ENCODE data around the gene STMND1. TPM values are rescaled to one million over a fixed set of nuclear protein-coding genes. Genes with fewer than 3 reads are reported as not detected.

The STMND1 gene
- total and polyA plus RNA-seq, 2 of the 4 experiments (the other 2 are of a cell fraction): not detected

DNA sequence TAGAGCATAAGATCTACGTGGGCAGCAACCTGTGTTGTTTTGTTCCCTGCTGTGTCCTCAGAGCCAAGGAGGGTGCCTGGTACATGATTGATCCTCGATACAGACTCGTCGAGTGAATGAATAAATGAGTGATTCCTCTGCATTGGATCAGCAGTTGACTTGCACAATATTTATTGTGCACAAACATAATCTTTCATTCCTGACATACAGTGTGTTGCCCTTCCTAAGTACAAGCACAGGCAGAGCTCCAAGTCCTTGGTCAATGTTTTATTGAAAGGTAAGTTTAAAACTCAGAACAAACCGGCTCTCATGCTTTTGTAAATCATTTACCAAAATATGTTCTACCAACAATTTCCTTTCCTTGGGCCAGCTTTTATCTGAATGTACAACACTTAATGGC, 57.4 kb downstream of the STMND1 start:
- no peak for TF ChIP-seq BHLHE40 (IDR thresholded peaks at IDR 0.05; ENCODE audit: low read depth, low read length)
- TF ChIP-seq NFE2L2 (IDR thresholded peaks at IDR 0.05; ENCODE audit: low read depth, low read length): no peak
- TF ChIP-seq, protein P1, sequence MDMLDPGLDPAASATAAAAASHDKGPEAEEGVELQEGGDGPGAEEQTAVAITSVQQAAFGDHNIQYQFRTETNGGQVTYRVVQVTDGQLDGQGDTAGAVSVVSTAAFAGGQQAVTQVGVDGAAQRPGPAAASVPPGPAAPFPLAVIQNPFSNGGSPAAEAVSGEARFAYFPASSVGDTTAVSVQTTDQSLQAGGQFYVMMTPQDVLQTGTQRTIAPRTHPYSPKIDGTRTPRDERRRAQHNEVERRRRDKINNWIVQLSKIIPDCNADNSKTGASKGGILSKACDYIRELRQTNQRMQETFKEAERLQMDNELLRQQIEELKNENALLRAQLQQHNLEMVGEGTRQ (IDR thresholded peaks at IDR 0.05; ENCODE audit: low read depth, low read length): no peak
- TF ChIP-seq MAZ (IDR thresholded peaks at IDR 0.05; ENCODE audit: borderline replicate concordance, low read depth, low read length): no peak
- TF ChIP-seq, protein P2, sequence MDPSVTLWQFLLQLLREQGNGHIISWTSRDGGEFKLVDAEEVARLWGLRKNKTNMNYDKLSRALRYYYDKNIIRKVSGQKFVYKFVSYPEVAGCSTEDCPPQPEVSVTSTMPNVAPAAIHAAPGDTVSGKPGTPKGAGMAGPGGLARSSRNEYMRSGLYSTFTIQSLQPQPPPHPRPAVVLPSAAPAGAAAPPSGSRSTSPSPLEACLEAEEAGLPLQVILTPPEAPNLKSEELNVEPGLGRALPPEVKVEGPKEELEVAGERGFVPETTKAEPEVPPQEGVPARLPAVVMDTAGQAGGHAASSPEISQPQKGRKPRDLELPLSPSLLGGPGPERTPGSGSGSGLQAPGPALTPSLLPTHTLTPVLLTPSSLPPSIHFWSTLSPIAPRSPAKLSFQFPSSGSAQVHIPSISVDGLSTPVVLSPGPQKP (IDR thresholded peaks at IDR 0.05; ENCODE audit: borderline replicate concordance, low read depth, low read length): no peak
- no peak for TF ChIP-seq CEBPB (IDR thresholded peaks at IDR 0.05; ENCODE audit: low read depth, low read length)
- no peak for TF ChIP-seq MXI1 (IDR thresholded peaks at IDR 0.05; ENCODE audit: borderline replicate concordance, low read depth, low read length)
- TF ChIP-seq CHD1 (IDR thresholded peaks at IDR 0.05; ENCODE audit: low read depth, low read length): no peak
- TF ChIP-seq, protein P3, sequence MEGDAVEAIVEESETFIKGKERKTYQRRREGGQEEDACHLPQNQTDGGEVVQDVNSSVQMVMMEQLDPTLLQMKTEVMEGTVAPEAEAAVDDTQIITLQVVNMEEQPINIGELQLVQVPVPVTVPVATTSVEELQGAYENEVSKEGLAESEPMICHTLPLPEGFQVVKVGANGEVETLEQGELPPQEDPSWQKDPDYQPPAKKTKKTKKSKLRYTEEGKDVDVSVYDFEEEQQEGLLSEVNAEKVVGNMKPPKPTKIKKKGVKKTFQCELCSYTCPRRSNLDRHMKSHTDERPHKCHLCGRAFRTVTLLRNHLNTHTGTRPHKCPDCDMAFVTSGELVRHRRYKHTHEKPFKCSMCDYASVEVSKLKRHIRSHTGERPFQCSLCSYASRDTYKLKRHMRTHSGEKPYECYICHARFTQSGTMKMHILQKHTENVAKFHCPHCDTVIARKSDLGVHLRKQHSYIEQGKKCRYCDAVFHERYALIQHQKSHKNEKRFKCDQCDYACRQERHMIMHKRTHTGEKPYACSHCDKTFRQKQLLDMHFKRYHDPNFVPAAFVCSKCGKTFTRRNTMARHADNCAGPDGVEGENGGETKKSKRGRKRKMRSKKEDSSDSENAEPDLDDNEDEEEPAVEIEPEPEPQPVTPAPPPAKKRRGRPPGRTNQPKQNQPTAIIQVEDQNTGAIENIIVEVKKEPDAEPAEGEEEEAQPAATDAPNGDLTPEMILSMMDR (conservative IDR thresholded peaks at IDR 0.05; ENCODE audit: low read depth, low read length): no peak
- no peak for TF ChIP-seq RCOR1 (IDR thresholded peaks at IDR 0.05; ENCODE audit: insufficient replicate concordance, low read length)
- POLR2A ChIA-PET (ENCODE audit: unreplicated experiment): no interaction called here
- Histone ChIP-seq H2BK20ac (ENCODE audit: low read depth, low read length) (no peak overlapping the region), H3K9me3 (ENCODE audit: control insufficient read depth, insufficient read depth, low read length) (no peaks in the 10 kb centered on the region), H3K18ac (ENCODE audit: low read depth, low read length) (no peak overlapping the region), H3K56ac (ENCODE audit: extremely low read depth, insufficient read depth, low read length) (no peak overlapping the region), H3K23ac (ENCODE audit: low read depth, low read length) (no peak overlapping the region), H2AK5ac (ENCODE audit: low read depth, low read length) (no peak overlapping the region), H4K5ac (ENCODE audit: low read depth, low read length) (no peak overlapping the region), H3K36me3 (ENCODE audit: control insufficient read depth, insufficient read depth, low read length) (no peaks in the 10 kb centered on the region), H3K4me1 (ENCODE audit: control insufficient read depth, insufficient read depth, low read length) (no peaks in the 10 kb centered on the region), H3K4me3 (ENCODE audit: insufficient read depth, low read depth, low read length) (no peak overlapping the region), H3K9ac (ENCODE audit: low read depth, low read length) (no peak overlapping the region), H2AFZ (replicated peaks; ENCODE audit: low read length, poor library complexity) (no peak overlapping the region), H2AK9ac (replicated peaks; ENCODE audit: low read depth, low read length, poor library complexity) (no peak overlapping the region), H3K9me1 (ENCODE audit: insufficient read depth, low read length) (no peaks in the 10 kb centered on the region), H3K27me3 (ENCODE audit: control insufficient read depth, insufficient read depth, low read length) (peaks cover 14% of the 10 kb centered on the region), H3K27ac (ENCODE audit: insufficient read depth, low read length) (no peak overlapping the region), H3K4ac (ENCODE audit: low read depth, low read length) (no peak overlapping the region), H3K79me1 (ENCODE audit: low read depth in 1 of 2, low read length in 2 of 2) (no peaks in the 10 kb centered on the region), H3K14ac (replicated peaks; ENCODE audit: low read depth, low read length) (no peak overlapping the region), H4K20me1 (ENCODE audit: insufficient read depth, low read length) (no peaks in the 10 kb centered on the region), H2BK15ac (ENCODE audit: low read depth, low read length) (no peak overlapping the region), H4K8ac (ENCODE audit: low read depth in 2 of 2, low read length in 2 of 2) (no peak overlapping the region), H2BK120ac (ENCODE audit: low read depth, low read length) (no peak overlapping the region), H3K4me2 (ENCODE audit: low read depth, low read length) (no peak overlapping the region), H2BK5ac (ENCODE audit: low read depth, low read length, poor library complexity, severe bottlenecking) (no peak overlapping the region), H4K91ac (ENCODE audit: insufficient read depth, low read depth, low read length) (no peak overlapping the region)
- intact Hi-C loops (cut with micrococcal nuclease): loop anchor here (10.0 kb wide), 1 partner anchor 236 kb away; the partner anchor contains the start of gene CAP2
- DNase-seq: no peak
- BruUV-seq (replicated peaks): no TSS peak
- dilution Hi-C loops (cut with HindIII; ENCODE audit: low sequenced_read_pairs, unreplicated experiment): no loop called here
- ATAC-seq (ENCODE audit: low read depth): no peak
- in situ Hi-C loops (cut with MboI; ENCODE audit: low sequenced_read_pairs): loop anchor here (5.0 to 10.0 kb wide), 2 partner anchors 433 to 626 kb away; no protein-coding TSS in a partner anchor
- no CpG with 5 or more reads among the region's 5 CpGs for WGBS, 2 experiments (ENCODE audit: extremely low coverage in 2 of 2, insufficient read length in 1 of 2)
- CTCF ChIA-PET: no interaction called here

All from IMR-90 (cell line).